ENCODE data around the gene NUP93. TPM values are rescaled to one million over a fixed set of nuclear protein-coding genes. Genes with fewer than 3 reads are reported as not detected.

Gene NUP93
- polyA plus RNA-seq, 1 donor (not counting 4 experiments of a cell fraction or from before 2014, with no cell fraction given), result 74.1 TPM

DNA sequence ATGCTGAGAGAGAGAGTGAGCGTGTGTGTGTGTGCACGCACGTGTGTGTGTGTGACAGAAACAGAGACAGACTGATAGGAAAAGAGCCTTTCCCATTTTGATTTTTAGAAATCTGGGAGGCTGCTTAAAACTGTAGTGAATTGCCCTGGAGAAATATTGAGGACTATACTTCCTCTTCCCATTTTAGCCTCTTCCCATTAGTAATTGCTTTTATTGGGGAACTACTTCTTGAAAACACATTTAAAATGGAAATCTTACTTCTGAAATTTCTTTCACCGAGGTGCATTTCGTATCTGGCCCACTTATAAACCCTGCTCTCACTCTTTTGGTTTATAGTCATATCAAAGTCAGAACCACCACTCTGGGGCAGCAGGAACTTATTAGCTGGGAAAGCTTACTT is 47.1 kb downstream of the NUP93 start:
- Histone ChIP-seq H3K79me2 (ENCODE audit: control insufficient read depth, insufficient read depth, low read length) (peaks cover 25% of the 10 kb centered on the region), H3K27me3 (ENCODE audit: control insufficient read depth, extremely low read depth, insufficient read depth, low read length) (no peaks in the 10 kb centered on the region), H3K36me3 (ENCODE audit: control insufficient read depth in 2 of 2, extremely low read depth in 1 of 2, insufficient read depth in 2 of 2, low read length in 2 of 2) (no peaks in the 10 kb centered on the region), H2AFZ (ENCODE audit: control insufficient read depth, low read length) (no peak overlapping the region), H3K9me1 (ENCODE audit: control insufficient read depth, extremely low read depth, insufficient read depth, low read length) (no peaks in the 10 kb centered on the region), H4K20me1 (ENCODE audit: control insufficient read depth, extremely low read depth, insufficient read depth, low read length) (no peaks in the 10 kb centered on the region), H3K27ac (ENCODE audit: control insufficient read depth, insufficient read depth, low read length) (no peak overlapping the region), H3K9ac (ENCODE audit: control insufficient read depth, extremely low read depth, insufficient read depth, low read length) (no peak overlapping the region), H3K4me1 (ENCODE audit: control insufficient read depth, extremely low read depth, insufficient read depth, low read length) (peaks cover 31% of the 10 kb centered on the region), H3K4me2 (ENCODE audit: control insufficient read depth, extremely low read depth, insufficient read depth, low read depth, low read length) (no peak overlapping the region), H3K9me3 (ENCODE audit: control insufficient read depth, low read depth, low read length) (no peaks in the 10 kb centered on the region), H3K4me3 (ENCODE audit: control insufficient read depth in 2 of 3, extremely low read depth in 1 of 3, insufficient read depth in 2 of 3, low read depth in 1 of 3, low read length in 3 of 3) (no peak overlapping the region)
- TF ChIP-seq, protein P1, sequence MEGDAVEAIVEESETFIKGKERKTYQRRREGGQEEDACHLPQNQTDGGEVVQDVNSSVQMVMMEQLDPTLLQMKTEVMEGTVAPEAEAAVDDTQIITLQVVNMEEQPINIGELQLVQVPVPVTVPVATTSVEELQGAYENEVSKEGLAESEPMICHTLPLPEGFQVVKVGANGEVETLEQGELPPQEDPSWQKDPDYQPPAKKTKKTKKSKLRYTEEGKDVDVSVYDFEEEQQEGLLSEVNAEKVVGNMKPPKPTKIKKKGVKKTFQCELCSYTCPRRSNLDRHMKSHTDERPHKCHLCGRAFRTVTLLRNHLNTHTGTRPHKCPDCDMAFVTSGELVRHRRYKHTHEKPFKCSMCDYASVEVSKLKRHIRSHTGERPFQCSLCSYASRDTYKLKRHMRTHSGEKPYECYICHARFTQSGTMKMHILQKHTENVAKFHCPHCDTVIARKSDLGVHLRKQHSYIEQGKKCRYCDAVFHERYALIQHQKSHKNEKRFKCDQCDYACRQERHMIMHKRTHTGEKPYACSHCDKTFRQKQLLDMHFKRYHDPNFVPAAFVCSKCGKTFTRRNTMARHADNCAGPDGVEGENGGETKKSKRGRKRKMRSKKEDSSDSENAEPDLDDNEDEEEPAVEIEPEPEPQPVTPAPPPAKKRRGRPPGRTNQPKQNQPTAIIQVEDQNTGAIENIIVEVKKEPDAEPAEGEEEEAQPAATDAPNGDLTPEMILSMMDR (optimal IDR thresholded peaks at IDR 0.05 in 1 of 3, IDR thresholded peaks at IDR 0.05 in 1 of 3, conservative IDR thresholded peaks at IDR 0.05 in 1 of 3; ENCODE audit: extremely low read depth in 1 of 3, insufficient read depth in 2 of 3, low read length in 3 of 3), result no peak
- TF ChIP-seq EZH2 (IDR thresholded peaks at IDR 0.05; ENCODE audit: low read length), result no peak
- no peak for FAIRE-seq
- DNase-seq (ENCODE audit: low read depth, low spot score), result no peak
- dilution Hi-C loops (cut with MboI; ENCODE audit: extremely low pct_ligation_motif_present, low sequenced_read_pairs), result no loop called here

DNA sequence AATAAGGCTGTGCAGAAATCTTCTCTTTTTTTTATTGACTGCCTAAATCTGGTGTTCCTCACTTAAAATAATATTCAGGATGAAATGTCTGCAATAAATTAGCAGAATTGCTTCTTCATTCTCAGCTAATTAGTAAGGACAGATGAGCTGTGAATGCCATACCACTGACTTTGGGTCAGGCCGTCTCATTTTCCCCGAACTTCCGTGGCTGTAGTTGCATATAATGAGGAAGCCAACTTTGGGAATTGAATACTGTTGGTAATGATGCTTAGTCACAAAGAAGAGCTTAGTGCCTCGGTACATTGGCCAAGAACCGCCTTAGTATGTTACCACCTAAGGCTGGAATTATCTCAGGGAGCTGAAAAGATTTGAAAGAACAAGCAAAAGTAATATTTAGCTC is 47.6 kb downstream of the NUP93 start:
- Histone ChIP-seq H3K4me3 (ENCODE audit: control insufficient read depth in 2 of 3, extremely low read depth in 1 of 3, insufficient read depth in 2 of 3, low read depth in 1 of 3, low read length in 3 of 3) (no peak overlapping the region), H3K4me2 (ENCODE audit: control insufficient read depth, extremely low read depth, insufficient read depth, low read depth, low read length) (no peak overlapping the region), H3K27ac (ENCODE audit: control insufficient read depth, insufficient read depth, low read length) (no peak overlapping the region), H3K79me2 (ENCODE audit: control insufficient read depth, insufficient read depth, low read length) (peaks cover 24% of the 10 kb centered on the region), H4K20me1 (ENCODE audit: control insufficient read depth, extremely low read depth, insufficient read depth, low read length) (no peaks in the 10 kb centered on the region), H3K4me1 (ENCODE audit: control insufficient read depth, extremely low read depth, insufficient read depth, low read length) (peaks cover 30% of the 10 kb centered on the region), H3K9me1 (ENCODE audit: control insufficient read depth, extremely low read depth, insufficient read depth, low read length) (no peaks in the 10 kb centered on the region), H3K36me3 (ENCODE audit: control insufficient read depth in 2 of 2, extremely low read depth in 1 of 2, insufficient read depth in 2 of 2, low read length in 2 of 2) (no peaks in the 10 kb centered on the region), H3K9me3 (ENCODE audit: control insufficient read depth, low read depth, low read length) (no peaks in the 10 kb centered on the region), H3K9ac (ENCODE audit: control insufficient read depth, extremely low read depth, insufficient read depth, low read length) (no peak overlapping the region), H3K27me3 (ENCODE audit: control insufficient read depth, extremely low read depth, insufficient read depth, low read length) (no peaks in the 10 kb centered on the region), H2AFZ (ENCODE audit: control insufficient read depth, low read length) (no peak overlapping the region)
- DNase-seq (ENCODE audit: low read depth, low spot score), result no peak
- FAIRE-seq, result no peak
- no peak for TF ChIP-seq EZH2 (IDR thresholded peaks at IDR 0.05; ENCODE audit: low read length)
- TF ChIP-seq, protein P1 (optimal IDR thresholded peaks at IDR 0.05 in 1 of 3, IDR thresholded peaks at IDR 0.05 in 1 of 3, conservative IDR thresholded peaks at IDR 0.05 in 1 of 3; ENCODE audit: extremely low read depth in 1 of 3, insufficient read depth in 2 of 3, low read length in 3 of 3), result no peak
- dilution Hi-C loops (cut with MboI; ENCODE audit: extremely low pct_ligation_motif_present, low sequenced_read_pairs), result no loop called here

All from keratinocyte (primary cell).